Epithelial cell of alveolus of lung (primary cell): ENCODE measurements around the gene GPR89B. TPM values are rescaled to one million over a fixed set of nuclear protein-coding genes. Genes with fewer than 3 reads are reported as not detected.

Source experiments
- total RNA-seq: library from RNA; depleted of rRNA; stranded (reverse); fragments of >200 nt; gene quantifications from 2 replicates; pipeline ENCODE4 v1.2.1, GENCODE V29; 2015

GPR89B gene
- total RNA-seq: 8.7 and 12.1 TPM in 2 replicates

DNA sequence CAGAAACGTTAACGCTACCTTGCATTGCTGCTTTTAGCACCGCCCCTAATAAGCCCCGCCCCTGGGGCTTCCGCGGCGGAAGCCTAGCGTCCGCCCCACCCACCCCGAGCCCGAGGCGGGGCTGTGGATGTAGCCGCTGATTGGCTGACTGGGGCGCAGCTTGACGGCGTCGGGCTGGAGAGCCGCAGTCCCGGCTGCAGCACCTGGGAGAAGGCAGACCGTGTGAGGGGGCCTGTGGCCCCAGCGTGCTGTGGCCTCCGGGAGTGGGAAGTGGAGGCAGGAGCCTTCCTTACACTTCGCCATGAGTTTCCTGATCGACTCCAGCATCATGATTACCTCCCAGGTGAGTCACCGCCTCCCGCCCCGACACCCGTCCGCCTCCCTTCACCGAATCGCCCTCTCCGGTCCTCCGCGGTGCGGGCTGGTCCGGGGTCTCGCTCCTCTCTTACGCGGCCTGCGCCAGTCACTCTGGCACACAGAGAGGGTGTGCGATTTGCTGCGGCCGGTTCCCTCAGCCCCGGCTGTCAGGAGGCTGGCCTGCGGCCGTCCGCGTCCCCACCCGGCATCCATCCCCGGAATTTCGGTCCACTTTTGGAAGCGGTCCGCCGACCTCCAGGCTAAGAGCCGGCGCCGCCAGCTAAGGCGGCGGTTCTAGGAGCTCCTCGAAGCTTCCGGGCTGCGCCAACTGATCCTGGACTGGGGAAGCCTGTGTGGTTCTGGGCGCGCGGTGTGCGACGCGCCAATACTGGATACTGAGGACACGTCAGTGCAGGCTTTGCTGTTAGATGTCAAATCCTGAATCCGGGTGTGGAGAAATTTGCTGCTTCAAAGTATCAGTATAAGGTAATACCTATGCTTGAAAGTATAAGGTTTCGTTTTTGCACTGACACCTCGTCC is at the start of gene GPR89B:
TSS of gene GPR89B (plus strand) at position 185 of the 897 bp plus-strand sequence. CDS start at position 302, 117 bp downstream.

DNA sequence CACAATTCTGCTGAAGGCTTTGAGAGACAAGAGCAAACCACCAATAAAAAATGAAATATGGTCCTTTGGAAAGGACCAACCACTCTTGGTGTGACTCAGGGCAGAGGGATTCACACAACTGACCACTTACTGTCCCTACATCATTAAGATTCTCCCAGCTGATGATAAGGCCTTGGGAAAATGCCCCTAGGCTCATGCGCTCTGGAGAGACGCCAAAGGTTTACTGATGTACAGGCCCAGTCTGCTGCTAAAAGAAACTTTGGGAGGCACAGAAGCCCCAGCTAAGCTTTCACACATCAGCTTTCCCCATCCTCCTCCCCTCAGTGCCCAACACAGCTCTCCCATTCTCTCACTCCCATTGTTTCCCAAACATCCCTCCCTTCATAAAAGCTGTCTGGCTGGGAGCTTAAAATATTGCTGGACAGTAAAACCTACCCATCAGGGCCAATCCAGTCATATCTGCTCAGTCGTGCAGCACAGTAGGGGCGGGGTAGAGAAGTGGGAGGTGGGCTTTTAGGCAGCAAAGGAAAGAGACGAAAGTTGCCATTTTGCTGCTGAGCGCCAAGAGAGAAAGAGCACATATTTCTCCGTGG is 25.9 kb upstream of the GPR89B start, which contains the start of gene GJA8:
TSS of gene GJA8 (plus strand) at position 543 of the 593 bp plus-strand sequence. CDS start 5,161 bp downstream, outside the sequence.

Other genes starting within 250 kb of the GPR89B start
- gene GJA5, start 167.8 kb upstream of the GPR89B start, total RNA-seq: 0.26 and 0.40 TPM in 2 replicates
- not detected in 2 replicates for gene GJA8, start 25.6 kb upstream of the GPR89B start, total RNA-seq
- gene NBPF11, start 223.9 kb downstream of the GPR89B start, total RNA-seq: 1.7 and 4.0 TPM in 2 replicates